SHP77 treated with DMSO at 0.1 percent for 48 hours (cell line): ENCODE data around the gene TAF10.

ENCODE experiments used
- DNase-seq: peaks from one replicate; lab custom pipeline; 2025; lab: John Stamatoyannopoulos, UW

The TAF10 gene

DNA sequence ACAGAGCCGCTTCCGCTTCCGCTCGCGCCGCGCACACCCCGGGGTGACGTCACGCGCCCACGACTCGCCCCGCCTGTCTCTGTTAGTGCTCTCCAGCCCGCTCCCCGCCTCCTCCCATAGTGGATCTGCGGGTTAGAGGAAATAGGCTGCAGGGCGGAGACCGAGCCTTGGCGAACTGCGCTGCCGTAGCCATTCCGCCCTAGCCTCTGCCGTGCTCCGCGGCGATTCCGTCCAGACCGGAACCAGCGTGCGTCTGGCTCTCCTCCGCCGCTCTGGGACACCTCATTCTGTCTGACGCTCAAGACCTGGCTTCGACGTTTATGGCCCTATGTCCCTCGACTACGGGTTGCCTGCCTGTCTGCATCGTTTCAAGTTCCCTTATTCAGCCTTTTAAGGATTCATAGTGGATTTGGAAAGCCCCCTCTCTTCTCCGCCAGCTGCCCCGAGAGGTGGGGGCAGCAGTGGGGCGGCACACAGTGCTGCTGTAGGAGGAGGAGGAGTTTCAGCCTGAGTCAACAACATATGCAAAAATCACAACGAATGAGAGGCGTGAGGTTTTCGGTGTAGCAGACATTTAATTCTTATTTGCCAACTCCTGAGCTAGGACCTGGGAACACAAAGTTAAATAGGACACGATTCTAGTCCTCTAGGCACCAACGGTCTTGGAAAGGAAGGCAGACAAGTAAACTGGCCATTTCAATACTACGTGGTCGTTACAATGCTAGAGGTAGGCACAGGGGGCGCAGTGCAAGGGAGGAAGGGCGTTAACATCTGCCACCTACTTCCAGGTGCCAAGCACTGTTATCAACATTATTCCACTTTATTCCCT is at the start of gene TAF10:
Gene TAF10 (minus strand): TSS at position 4 of the 829 bp plus-strand sequence. CDS start 27 bp downstream, outside the sequence.
- peak; percentile 52 for DNase-seq

DNA sequence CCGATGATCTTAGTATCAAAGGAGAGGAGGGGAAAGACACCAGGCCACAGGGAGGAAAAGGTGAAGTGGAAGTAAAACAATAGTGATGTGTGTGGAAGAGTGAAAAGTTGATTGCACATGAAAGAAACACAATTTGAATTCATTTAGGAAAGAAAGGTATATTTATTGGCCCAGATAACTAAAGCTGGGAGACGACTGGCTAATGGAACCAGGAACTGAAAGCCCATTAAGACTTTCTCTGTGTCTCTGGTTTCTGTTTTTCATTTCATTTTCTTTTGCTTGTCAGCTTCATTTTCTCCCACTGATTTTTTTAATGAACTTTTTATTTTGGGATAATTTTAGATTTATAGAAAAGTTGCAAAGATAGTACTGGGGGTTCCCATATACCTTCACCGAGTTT is 48.7 kb upstream of the TAF10 start:
- DNase-seq = no peak

GRCh38 chr11:6658647-6659046 is 46.6 kb upstream of the TAF10 start:
- no peak for DNase-seq

DNA sequence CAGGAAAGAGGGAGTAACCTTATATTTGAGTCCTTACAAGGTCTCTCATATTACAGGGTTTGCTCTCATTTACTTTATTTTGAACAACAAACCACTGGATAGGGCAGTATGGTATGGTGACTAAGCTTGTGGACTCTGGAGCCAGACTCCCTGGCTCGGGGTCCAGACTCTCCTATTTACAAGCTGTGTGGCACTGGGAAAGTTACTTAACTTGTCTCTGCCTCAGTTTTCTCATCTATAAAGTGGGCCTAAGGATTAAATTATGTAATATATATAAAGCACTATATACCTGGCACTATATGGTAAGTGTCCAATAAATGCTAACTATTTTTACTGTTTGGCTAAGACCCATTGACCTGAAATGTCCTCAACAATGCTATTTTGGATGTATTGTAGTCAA is 45.3 kb upstream of the TAF10 start:
- no peak for DNase-seq

DNA sequence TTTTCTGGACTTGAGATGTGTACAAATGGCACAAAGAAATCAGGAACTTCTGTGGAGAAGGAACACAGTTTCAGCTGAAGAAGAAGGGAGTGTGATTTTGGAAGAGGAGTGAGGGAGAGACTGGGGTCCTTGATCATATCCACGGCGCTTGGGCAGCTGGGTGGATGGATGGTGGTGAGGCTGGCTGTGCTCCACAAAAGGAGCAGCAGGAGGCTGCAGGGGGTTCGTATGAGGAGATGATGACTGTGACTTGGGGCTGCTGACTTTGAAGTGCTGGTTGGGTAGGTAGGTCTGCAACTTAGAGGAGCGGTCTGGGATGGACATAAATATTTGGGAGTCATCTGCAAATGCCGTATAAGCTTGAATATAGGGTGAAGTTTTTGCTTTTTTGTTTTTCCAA is 44.9 kb upstream of the TAF10 start:
- no peak for DNase-seq

DNA sequence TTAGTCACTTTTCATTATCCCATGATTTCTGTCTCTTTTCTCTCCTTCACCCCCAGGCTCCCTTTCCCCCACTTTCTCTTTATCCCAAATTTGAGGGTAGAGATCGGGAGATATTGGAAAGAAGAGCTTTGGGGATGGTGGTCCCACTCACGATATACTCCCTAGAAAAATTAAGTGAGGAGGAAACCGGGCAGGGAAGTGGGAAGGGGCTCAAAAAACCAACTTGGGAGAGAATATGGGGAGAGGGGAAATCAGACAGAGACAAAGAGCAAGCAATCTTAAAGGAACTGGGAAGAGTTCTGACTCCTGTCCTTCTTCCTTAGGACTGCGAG is 44.5 kb upstream of the TAF10 start:
- no peak for DNase-seq

DNA sequence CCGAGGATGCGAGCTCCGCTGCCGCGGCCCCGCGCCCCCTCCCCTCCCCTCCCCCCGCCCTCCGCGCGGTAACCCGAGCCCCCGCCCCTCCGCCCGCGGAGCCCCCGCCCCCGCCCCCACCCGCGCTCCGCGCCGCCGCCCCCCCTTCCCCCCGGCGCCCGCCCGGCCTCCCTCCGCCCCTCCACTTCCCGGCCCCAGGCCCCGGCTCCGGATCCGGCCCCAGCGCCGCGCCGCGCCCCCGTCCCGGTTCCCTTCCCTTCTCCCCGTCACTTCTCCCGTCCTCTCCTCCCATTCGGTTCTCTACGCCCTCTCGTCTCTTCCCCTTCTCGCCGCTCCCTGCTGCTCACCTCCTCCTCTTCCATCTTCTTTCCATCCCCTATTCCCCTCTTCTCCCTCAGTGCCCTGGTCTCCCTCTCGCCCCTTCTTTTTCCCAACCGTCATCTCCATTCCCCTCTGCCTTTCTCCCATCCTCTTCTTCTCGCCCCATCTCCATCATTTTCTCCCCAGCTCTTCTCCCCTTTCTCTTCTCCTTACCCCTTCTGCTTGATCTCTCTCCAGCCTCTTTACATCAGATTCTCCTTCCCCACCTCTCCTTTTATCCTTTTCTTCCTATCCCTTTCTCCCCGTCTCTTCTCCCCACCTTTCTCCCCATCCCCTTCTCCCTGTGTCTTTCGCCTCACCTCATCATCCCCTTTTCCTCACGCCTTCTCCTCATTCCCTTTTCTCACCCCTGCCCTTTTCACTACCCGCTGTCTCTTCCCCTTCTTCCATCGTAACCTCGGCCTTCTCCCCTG is 44.0 kb upstream of the TAF10 start, which contains the start of gene DCHS1:
Gene DCHS1 (minus strand): TSS at position 20 of the 794 bp plus-strand sequence. CDS start 14,196 bp downstream, outside the sequence.
- DNase-seq = no peak

DNA sequence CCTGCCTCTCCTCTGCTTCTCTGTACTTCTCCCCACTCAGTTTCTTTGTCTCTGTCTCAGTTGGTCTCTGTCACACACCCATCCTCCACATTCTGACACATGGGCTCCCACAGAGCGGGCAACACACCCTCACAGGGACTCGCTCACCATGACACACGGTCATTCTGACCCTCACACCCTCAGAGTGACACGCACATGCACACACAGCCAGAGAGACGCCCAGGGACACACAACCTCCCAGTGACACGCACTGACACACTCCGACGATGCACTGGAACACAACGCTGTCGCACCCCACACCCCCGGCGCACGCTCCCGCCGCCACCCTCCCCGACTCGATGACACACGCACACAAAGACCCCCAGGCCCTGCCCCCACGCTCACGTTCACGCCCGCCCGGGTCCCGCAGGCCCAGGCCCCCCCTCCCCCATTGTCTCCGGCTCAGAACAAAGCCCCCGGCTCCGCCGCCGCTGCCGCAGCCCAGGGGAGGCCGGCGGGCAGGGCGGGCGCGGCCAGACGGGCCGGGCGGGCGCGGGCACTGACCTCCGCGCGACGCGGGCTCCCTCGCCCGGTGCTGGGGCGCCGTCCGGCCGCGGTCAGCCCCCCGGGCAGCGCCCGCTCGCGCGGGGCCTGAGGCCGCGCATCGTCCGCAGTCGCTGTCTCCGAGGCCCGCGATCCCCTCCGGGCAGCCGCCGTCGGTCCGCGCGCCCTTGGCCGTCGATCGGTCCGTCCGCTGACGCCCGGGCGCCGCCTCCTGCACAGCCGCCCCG is 43.2 kb upstream of the TAF10 start:
- DNase-seq = no peak

- DNase-seq = no peak
Measured at GRCh38 chr11:6654281-6655019, 42.4 kb upstream of the TAF10 start.

DNA sequence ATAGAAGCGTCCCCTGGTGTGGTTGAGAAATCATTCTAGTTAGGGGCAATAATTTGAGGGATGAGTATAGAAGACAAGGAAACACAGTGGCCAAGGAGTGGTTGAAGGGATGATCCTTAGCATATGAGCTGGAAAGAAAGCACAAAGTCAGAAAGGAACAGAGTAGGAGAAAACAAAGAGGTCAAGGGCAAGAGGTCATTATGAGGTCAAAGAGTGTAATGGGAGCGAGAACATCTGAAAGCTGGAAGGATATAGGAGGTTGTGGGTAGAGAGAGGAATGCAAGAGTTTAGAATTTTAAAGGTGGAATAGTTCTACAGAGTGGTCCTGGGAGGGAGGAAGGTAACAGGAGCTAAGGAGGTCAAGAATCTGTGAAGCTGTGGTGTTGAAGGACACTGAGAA is 41.6 kb upstream of the TAF10 start:
- no peak for DNase-seq

- DNase-seq = no peak
Measured at GRCh38 chr11:6653097-6653496, 41.1 kb upstream of the TAF10 start.

DNA sequence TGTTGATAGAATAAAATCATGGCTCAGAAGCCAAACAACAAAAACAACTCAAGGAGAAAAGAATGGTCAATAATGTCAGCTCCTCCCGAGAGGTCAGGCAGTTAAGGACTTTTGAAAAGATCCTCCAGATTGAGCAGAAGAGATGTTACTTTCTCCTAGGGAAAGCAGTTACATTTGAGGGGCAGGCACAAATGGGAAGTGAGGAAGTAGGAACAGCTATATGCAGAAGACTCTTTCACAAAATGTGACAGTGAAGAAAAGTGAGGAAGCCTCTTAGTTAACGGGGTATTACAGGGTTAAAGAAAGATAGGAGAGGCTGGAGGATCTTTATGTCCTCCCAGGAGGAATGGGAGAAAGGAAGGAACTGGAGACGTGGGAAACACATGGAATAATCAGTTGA is 40.2 kb upstream of the TAF10 start:
- no peak for DNase-seq

GRCh38 chr11:6650980-6651379 is 39.0 kb upstream of the TAF10 start:
- DNase-seq = no peak

- DNase-seq = no peak
Measured at GRCh38 chr11:6650104-6650503, 38.1 kb upstream of the TAF10 start.

GRCh38 chr11:6648501-6648900 is 36.5 kb upstream of the TAF10 start:
- no peak for DNase-seq

DNA sequence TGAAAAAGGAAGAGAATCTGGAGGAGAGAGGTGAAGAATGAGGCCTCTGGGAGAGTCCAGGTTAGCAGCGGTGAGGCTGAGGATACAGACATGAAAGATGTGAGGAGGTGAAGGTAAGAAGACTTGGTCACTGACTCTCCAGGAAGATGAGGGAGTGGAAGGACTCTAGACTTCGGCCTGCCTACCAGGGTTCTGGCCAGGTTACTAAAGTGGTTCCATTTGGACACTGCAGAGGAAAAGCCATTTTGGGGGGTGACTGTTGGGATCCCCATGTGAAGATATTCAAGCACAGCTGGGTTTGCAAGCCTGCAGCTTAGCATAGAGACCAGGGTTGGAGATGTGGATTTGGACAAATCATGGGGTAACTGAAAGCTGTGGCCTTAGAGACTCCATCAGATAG is 35.8 kb upstream of the TAF10 start:
- DNase-seq = no peak

GRCh38 chr11:6646918-6647679 is 35.1 kb upstream of the TAF10 start:
- no peak for DNase-seq

DNA sequence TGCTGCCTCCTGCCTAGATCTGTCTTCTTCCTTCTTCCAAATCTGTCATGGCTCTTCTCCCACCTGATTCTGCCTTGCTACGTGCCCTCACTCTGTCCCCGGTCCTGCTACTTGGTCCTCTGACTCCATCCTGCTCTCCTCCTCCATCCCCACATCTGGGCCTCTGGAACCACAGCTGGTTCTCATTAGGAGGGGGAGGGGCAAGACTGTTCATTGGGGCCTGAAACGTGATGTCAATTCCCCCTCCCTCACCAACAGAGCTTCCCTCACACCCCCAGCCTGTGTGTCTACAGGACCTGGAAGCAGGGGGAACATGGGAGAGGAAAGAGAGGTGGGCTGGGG is 34.5 kb upstream of the TAF10 start:
- DNase-seq = no peak

- no peak for DNase-seq
Measured at GRCh38 chr11:6646071-6646470, 34.1 kb upstream of the TAF10 start.

DNA sequence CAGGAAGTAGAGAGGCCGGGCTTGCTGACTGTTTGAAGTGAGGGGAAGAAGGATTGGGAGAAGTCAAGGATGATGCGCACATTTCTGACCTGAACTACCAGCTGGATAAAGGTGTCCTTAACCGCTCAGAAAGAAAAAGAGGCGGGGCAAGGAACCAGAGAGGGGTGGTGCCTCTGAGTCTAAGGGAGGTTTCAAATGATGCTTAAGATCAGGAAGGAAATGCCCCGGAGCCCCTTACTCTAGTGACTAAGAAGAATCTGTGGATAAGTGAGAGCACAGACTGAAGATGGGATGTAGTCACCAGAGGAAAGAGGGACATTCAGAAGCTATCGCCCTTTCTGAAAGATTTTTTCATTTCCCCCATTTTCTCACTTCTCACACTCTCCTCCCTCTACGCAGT is 30.9 kb upstream of the TAF10 start:
- DNase-seq = no peak

DNA sequence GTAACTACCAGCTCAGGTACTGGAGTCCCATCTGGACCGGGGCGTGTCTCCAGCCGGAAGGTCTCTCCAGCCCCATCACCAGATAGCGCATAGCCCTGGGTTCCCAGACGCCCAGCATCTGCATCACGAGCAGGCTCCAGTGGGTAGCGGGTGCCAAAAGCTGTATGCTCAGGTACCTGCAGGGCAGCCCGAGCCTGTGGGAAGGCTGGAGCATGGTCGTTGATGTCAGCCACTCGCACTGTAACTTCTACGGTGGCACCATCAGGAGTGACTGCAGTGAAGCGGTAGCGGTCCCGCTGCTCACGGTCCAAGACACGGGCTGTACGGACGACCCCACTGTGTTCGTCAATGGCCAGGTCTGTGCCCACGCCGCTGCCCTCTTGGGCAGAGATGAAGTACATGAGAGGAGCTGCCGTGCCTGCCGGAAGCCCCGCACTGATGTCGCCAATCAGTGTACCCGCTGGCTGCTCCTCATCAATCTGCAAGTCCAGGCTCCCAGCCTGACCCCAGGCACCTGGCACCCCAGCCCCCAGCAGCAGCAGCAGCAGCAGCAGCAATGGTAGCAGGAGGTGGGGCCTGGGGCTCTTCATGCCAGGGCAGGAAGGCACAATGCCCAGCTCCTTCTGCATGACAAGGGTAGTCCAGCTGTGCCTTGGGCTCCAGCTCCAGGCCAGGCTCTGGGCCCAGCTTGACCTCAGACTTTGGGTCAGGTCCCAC is 29.1 kb upstream of the TAF10 start:
- no peak for DNase-seq
